Stimulated activated CD8-positive, alpha-beta memory T cell treated with anti-CD3 and anti-CD28 coated beads, Interleukin-12 subunit alpha, Interleukin-12 subunit beta, amount 100 ng/mL, for 4 hours (primary cell): ENCODE results near the gene ATG4D.
"Not testable (repeated sequence)": the region's sequence is repeated elsewhere in the genome, so short reads cannot be mapped to it uniquely, and the experiment has no call there.

ENCODE experiments used
- DNase-seq: peaks from one replicate; pipeline ENCODE4 v3.0.0-alpha.2; 2020; ENCODE audit warnings: low read depth

Gene ATG4D

GRCh38 chr19:10519421-10519820 lies 24.3 kb upstream of the ATG4D start:
- no peak for DNase-seq

GRCh38 chr19:10520652-10521318 lies 22.9 kb upstream of the ATG4D start:
- no peak for DNase-seq

- DNase-seq: no peak
These were observed 22.1 kb upstream of the ATG4D start for GRCh38 chr19:10521461-10522171.

- no peak for DNase-seq
These were observed 20.5 kb upstream of the ATG4D start for GRCh38 chr19:10523135-10523636.

- DNase-seq: no peak
These were observed 18.1 kb upstream of the ATG4D start for GRCh38 chr19:10525636-10526035.

GRCh38 chr19:10526887-10527286 lies 16.8 kb upstream of the ATG4D start:
- not testable (repeated sequence) for DNase-seq

GRCh38 chr19:10532457-10532856 lies 11.2 kb upstream of the ATG4D start:
- no peak for DNase-seq

- no peak for DNase-seq
These were observed 9.9 kb upstream of the ATG4D start for GRCh38 chr19:10533646-10534386.

- DNase-seq: no peak
These were observed 8.1 kb upstream of the ATG4D start for GRCh38 chr19:10535613-10536012.

GRCh38 chr19:10537668-10538067 lies 6.0 kb upstream of the ATG4D start:
- no peak for DNase-seq

- DNase-seq: no peak
These were observed 5.3 kb upstream of the ATG4D start for GRCh38 chr19:10538204-10538983.

GRCh38 chr19:10539016-10539415 lies 4.7 kb upstream of the ATG4D start:
- not testable (repeated sequence) for DNase-seq

- DNase-seq: no peak
These were observed 665 bp upstream of the ATG4D start for GRCh38 chr19:10543059-10543419.

GRCh38 chr19:10544242-10544752 lies 593 bp downstream of the ATG4D start:
- no peak for DNase-seq

GRCh38 chr19:10544753-10545251 lies 1.1 kb downstream of the ATG4D start:
- DNase-seq: no peak

GRCh38 chr19:10546817-10547216 lies 3.1 kb downstream of the ATG4D start:
- no peak for DNase-seq

GRCh38 chr19:10548746-10549276 lies 5.1 kb downstream of the ATG4D start:
- DNase-seq: no peak

GRCh38 chr19:10549733-10550132 lies 6.0 kb downstream of the ATG4D start:
- DNase-seq: no peak

GRCh38 chr19:10550336-10550735 lies 6.6 kb downstream of the ATG4D start:
- DNase-seq: no peak

- not testable (repeated sequence) for DNase-seq
These were observed 7.3 kb downstream of the ATG4D start for GRCh38 chr19:10551006-10551405.

- DNase-seq: no peak
These were observed 8.1 kb downstream of the ATG4D start for GRCh38 chr19:10551698-10552301.
